Stomach (tissue), 4 donors: ENCODE measurements around the gene TCF12.

Source experiments
- CTCF ChIP-seq, 7 experiments: fragments of 450-650 bp in 4 of 7; fragments of 200-600 bp in 3 of 7; sonication (generic) in 3 of 7; IDR thresholded peaks; one replicate each; pipeline ENCODE4 v1.5.1; 2016 to 2019; ENCODE audit warnings: antibody characterized with exemption in 7 of 7, control low read depth in 2 of 7, mild to moderate bottlenecking in 1 of 7
- EP300 ChIP-seq: sonication (generic); formaldehyde crosslinking; IDR thresholded peaks from one replicate; pipeline ENCODE4 v1.6.1; 2017; ENCODE audit warnings: antibody characterized with exemption
- POLR2AphosphoS5 ChIP-seq, 3 donors: sonication (generic); formaldehyde crosslinking; IDR thresholded peaks; one replicate each; pipeline ENCODE4 v1.6.1; 2016; ENCODE audit warnings: antibody characterized with exemption in 3 of 3

GRCh38 chr15:57159767-57160166, 241.3 kb downstream of the TCF12 start:
- TF ChIP-seq CTCF (IDR thresholded peaks at IDR 0.05) (no peak), POLR2AphosphoS5 (IDR thresholded peaks at IDR 0.05) (no peak), EP300 (no peak)
